Gastrocnemius medialis (tissue), 4 donors: ENCODE measurements around the gene PDE9A. TPM values are rescaled to one million over a fixed set of nuclear protein-coding genes. Genes with fewer than 3 reads are reported as not detected.

Experiments
- ATAC-seq, 2 donors: fragments of 150-250 bp; one replicate each; pipeline ENCODE4 v1.9.1; 2016
- DNase-seq, 2 donors: peaks; one replicate each; pipeline ENCODE4 v3.0.0-alpha.2; 2019
- H3K27ac ChIP-seq, 4 donors: fragments of 200-600 bp; sonication (generic); 1 replicate in 1 of 4; 2 replicates in 3 of 4; pipeline ENCODE4 v1.5.1; 2016 to 2018; ENCODE audit warnings: mild to moderate bottlenecking in 2 of 4, moderate library complexity in 1 of 4
- H3K27me3 ChIP-seq, 3 donors: fragments of 200-600 bp; sonication (generic) in 2 of 3; 1 replicate in 1 of 3; 2 replicates in 2 of 3; pipeline versions ENCODE4 v1.5.1 to v1.6.0; 2016 to 2019; ENCODE audit warnings: mild to moderate bottlenecking in 1 of 3, moderate library complexity in 1 of 3
- H3K36me3 ChIP-seq, 2 donors: fragments of 200-600 bp; sonication (generic) in 1 of 2; one replicate each; pipeline ENCODE4 v1.5.1; 2017 to 2018
- H3K4me1 ChIP-seq, 2 donors: fragments of 200-600 bp; sonication (generic) in 1 of 2; one replicate each; pipeline ENCODE4 v1.5.1; 2016 to 2017; ENCODE audit warnings: mild to moderate bottlenecking in 2 of 2
- H3K4me3 ChIP-seq, 4 donors: fragments of 200-600 bp; sonication (generic) in 3 of 4; 1 replicate in 1 of 4; 2 replicates in 3 of 4; pipeline ENCODE4 v1.5.1; 2016 to 2019; ENCODE audit warnings: mild to moderate bottlenecking in 2 of 4
- H3K9me3 ChIP-seq, 3 donors: fragments of 200-600 bp; sonication (generic) in 2 of 3; 1 replicate in 1 of 3; 2 replicates in 2 of 3; pipeline ENCODE4 v1.5.1; 2016 to 2019
- CTCF ChIP-seq, 5 experiments: fragments of 450-650 bp in 3 of 5; fragments of 200-600 bp in 2 of 5; sonication (generic) in 2 of 5; IDR thresholded peaks in 4 of 5; conservative IDR thresholded peaks in 1 of 5; 1 replicate in 4 of 5; 2 replicates in 1 of 5; pipeline ENCODE4 v1.5.1; 2016 to 2019; ENCODE audit warnings: antibody characterized with exemption in 5 of 5, mild to moderate bottlenecking in 3 of 5, moderate library complexity in 3 of 5
- POLR2A ChIP-seq, 2 donors: fragments of 450-650 bp; IDR thresholded peaks; one replicate each; pipeline ENCODE4 v1.6.1; 2017; ENCODE audit warnings: antibody characterized with exemption in 2 of 2, mild to moderate bottlenecking in 2 of 2, moderate library complexity in 2 of 2
- in situ Hi-C, 4 donors: fragments of 200-750 bp; cut with MboI; loops; one replicate each; pipeline versions ENCODE4 v1.15.0 to v1.8.0; 2017; ENCODE audit warnings: low sequenced_read_pairs in 4 of 4
- intact Hi-C: fragments of 100-400 bp; cut with DNase I; formaldehyde crosslinking; loops from one replicate; pipeline ENCODE4 v1.15.1; 2023; ENCODE audit warnings: low total_unique reads
- total RNA-seq, 4 donors: library from RNA; depleted of rRNA; stranded (reverse); fragments of >200 nt; gene quantifications; one replicate each; pipeline versions ENCODE4 v1.1.0 to v1.2.3, GENCODE V29; 2016

Gene PDE9A
- total RNA-seq, 4 donors from 2014 or later, result 1.4 to 4.5 (median 1.8) TPM

DNA sequence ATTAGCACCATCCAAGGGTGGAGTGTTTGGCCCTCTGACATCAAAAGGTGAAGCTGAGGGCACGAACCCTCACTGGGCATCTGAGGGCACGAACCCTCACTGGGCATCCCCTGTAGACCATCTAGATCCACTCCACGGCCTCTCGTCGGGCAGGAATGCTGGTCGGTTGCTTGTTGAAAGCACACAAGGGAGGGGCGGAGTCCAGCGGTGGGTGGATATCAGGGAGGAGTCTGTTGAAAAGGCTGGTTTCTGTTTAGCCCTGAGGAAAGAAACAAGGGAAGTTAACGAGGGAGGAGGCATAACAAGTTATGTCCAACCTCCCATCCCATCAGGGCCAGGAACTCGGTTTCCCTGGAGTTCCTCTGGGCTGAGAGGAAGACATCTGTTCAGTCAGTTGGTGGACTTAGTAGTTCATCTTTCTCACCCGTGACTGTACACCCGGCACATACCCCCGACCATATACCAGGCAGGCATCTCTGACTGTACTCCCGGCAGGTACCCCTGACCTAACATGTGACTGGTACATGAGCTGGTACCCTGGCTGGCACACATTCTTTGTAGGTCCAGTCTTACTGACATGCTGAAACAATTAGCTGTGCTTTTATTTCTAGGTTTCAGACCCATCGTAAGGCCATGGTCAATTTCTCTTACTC, 32.1 kb upstream of the PDE9A start:
- in situ Hi-C loops (loop anchor here in 1 of 4 donors (25.0 kb wide), 1 partner anchor 191 kb away; no protein-coding TSS in a partner anchor), intact Hi-C loops (no loop called here)
- no peaks in the 10 kb centered on the region for H3K4me1 ChIP-seq
- DNase-seq, result no peak
- H3K27me3 ChIP-seq, result peaks cover 37 to 48% (median 39%) of the 10 kb centered on the region in 3 donors
- TF ChIP-seq CTCF (IDR thresholded peaks at IDR 0.05 in 4 of 5, conservative IDR thresholded peaks at IDR 0.05 in 1 of 5) (no peak), POLR2A (IDR thresholded peaks at IDR 0.05) (no peak)
- no peak overlapping the region for H3K27ac ChIP-seq
- no peak overlapping the region for H3K4me3 ChIP-seq
- no peaks in the 10 kb centered on the region for H3K36me3 ChIP-seq
- no peaks in the 10 kb centered on the region for H3K9me3 ChIP-seq
- no peak for ATAC-seq

DNA sequence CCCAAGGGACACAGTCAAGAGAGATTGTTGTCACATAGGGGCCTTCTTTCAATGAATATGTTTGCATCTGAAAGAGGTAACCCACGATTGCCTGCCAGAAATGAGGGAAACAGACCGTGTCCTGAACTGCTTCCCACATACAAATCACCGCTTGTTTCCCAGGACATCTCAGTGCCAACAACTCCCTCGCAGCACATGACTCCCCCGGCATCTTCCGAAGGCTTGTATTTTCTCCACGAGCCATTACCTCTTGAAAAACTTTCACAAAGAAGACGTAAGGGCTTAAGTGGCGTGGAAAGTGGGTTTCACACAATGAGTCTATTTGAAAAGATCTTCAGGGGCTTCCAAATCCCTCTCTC, 31.6 kb upstream of the PDE9A start:
- ATAC-seq (no peak), DNase-seq (no peak)
- in situ Hi-C loops, result loop anchor here in 1 of 4 donors (25.0 kb wide), 1 partner anchor 191 kb away; no protein-coding TSS in a partner anchor
- no peak for TF ChIP-seq POLR2A (IDR thresholded peaks at IDR 0.05)
- no peak for TF ChIP-seq CTCF (IDR thresholded peaks at IDR 0.05 in 4 of 5, conservative IDR thresholded peaks at IDR 0.05 in 1 of 5)
- no peaks in the 10 kb centered on the region for H3K9me3 ChIP-seq
- peaks cover 32 to 47% (median 34%) of the 10 kb centered on the region in 3 donors for H3K27me3 ChIP-seq
- no peaks in the 10 kb centered on the region for H3K4me1 ChIP-seq
- no peaks in the 10 kb centered on the region for H3K36me3 ChIP-seq
- intact Hi-C loops, result no loop called here
- H3K4me3 ChIP-seq, result no peak overlapping the region
- no peak overlapping the region for H3K27ac ChIP-seq

DNA sequence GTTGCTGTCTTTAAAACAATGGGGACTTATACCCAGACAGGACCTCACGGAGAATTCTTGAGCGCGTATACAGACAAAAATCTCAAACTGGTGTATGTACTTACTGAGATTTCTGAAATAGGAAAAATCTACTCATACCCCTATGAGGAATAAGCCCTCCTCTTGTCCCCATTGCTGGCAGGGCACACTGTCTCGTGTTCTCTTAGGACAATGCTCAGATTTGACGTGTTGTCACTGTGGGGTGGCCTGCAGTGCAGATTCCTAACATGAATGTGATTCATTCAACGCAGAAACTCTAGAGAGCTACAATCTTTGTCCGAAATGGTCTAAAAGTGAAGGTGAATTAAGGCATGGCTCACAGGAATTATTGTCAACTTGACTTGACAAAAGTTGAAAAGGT, 31.1 kb upstream of the PDE9A start:
- no peak overlapping the region for H3K4me3 ChIP-seq
- peaks cover 29 to 47% (median 32%) of the 10 kb centered on the region in 3 donors for H3K27me3 ChIP-seq
- no peak for TF ChIP-seq POLR2A (IDR thresholded peaks at IDR 0.05)
- TF ChIP-seq CTCF (IDR thresholded peaks at IDR 0.05 in 4 of 5, conservative IDR thresholded peaks at IDR 0.05 in 1 of 5), result no peak
- H3K9me3 ChIP-seq, result no peaks in the 10 kb centered on the region
- no peak overlapping the region for H3K27ac ChIP-seq
- intact Hi-C loops, result no loop called here
- ATAC-seq, result no peak
- no peaks in the 10 kb centered on the region for H3K36me3 ChIP-seq
- no peaks in the 10 kb centered on the region for H3K4me1 ChIP-seq
- in situ Hi-C loops, result loop anchor here in 1 of 4 donors (25.0 kb wide), 1 partner anchor 190 kb away; no protein-coding TSS in a partner anchor
- DNase-seq, result no peak

DNA sequence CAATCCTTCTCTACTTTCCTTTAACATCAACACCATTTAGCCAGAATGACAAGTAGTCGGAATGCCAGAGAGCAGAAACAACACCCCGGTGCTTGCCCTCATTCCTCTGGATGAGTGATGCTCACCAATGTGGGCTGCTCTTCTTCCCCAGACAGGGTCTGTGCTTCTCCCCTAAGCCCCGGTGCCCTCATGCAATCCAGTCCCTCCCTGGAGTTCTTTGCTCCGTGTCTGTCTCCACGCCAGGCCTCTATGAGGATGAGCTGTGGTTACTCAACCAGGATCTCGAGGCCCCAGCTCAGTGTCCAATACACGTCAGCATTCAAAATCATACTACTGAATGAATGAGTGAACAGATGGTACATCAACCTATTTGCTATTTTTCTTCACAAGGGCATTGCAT, 29.7 kb upstream of the PDE9A start:
- Histone ChIP-seq H3K4me1 (no peaks in the 10 kb centered on the region), H3K9me3 (no peaks in the 10 kb centered on the region), H3K4me3 (no peak overlapping the region), H3K27me3 (peaks cover 19 to 34% (median 25%) of the 10 kb centered on the region in 3 donors), H3K36me3 (no peaks in the 10 kb centered on the region), H3K27ac (no peak overlapping the region)
- TF ChIP-seq CTCF (IDR thresholded peaks at IDR 0.05 in 4 of 5, conservative IDR thresholded peaks at IDR 0.05 in 1 of 5), result no peak
- no peak for TF ChIP-seq POLR2A (IDR thresholded peaks at IDR 0.05)
- in situ Hi-C loops (loop anchor here in 1 of 4 donors (25.0 kb wide), 1 partner anchor 189 kb away; no protein-coding TSS in a partner anchor), intact Hi-C loops (no loop called here)
- DNase-seq (no peak), ATAC-seq (no peak)
